ENCODE results near the gene TIAM1.

The TIAM1 gene

DNA sequence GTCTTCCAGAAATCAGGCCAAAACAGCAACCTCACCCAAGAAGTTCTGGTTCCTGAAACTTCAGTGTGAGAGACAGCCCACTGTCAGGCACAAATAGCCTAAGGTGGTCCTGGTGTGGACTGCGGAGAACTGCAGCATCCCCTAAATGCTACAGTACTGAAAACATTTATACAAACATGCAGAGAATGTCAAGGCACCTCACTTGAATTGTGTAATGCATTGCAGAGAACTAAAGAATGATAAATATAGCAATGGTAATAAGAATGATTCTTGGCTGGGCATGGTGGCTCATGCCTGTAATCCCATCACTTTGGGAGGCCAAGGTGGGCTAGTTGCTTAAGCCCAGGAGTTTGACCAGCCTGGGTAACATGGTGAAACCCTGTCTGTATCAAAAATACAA is 138.6 kb downstream of the TIAM1 start:
- H4K12ac ChIP-seq (ENCODE audit: low read depth, low read length): no peak overlapping the region
- H3K79me1 ChIP-seq (ENCODE audit: low read length): peaks cover 2% of the 10 kb centered on the region
- H3K36me3 ChIP-seq (ENCODE audit: control insufficient read depth in 1 of 2, insufficient read depth in 2 of 2, low read length in 2 of 2): peaks cover 2 to 3% of the 10 kb centered on the region in 2 experiments
- peak overlapping the region; percentile 35 for H4K91ac ChIP-seq (ENCODE audit: low read depth, low read length)
- peak overlapping the region; percentile 70 for H3K14ac ChIP-seq (ENCODE audit: low read length)
- H3K9ac ChIP-seq (ENCODE audit: low read length): no peak overlapping the region
- H2BK5ac ChIP-seq (ENCODE audit: low read depth, low read length, poor library complexity): no peak overlapping the region
- peak overlapping the region; percentile 35 for H2AFZ ChIP-seq (ENCODE audit: insufficient read depth, low read length, poor library complexity)
- peaks cover 4 to 6% of the 10 kb centered on the region in 2 experiments for H3K4me1 ChIP-seq (ENCODE audit: control insufficient read depth in 1 of 2, insufficient read depth in 2 of 2, low read length in 2 of 2)
- no peak overlapping the region for H2AK5ac ChIP-seq (ENCODE audit: low read length)
- no peaks in the 10 kb centered on the region for H3K9me3 ChIP-seq (ENCODE audit: insufficient read depth, low read depth, low read length)
- H2BK120ac ChIP-seq (ENCODE audit: insufficient read depth, low read length, poor library complexity): peak overlapping the region; percentile 76
- peak overlapping the region; percentile 89 for H2BK12ac ChIP-seq (ENCODE audit: low read length)
- no peak overlapping the region for H3K23ac ChIP-seq (ENCODE audit: low read length)
- no CpG with 5 or more reads among the region's 1 CpG for WGBS (ENCODE audit: extremely low coverage, insufficient coverage, insufficient read length)
- H3K27me3 ChIP-seq (ENCODE audit: insufficient read depth, low read length): no peaks in the 10 kb centered on the region
- no peaks in the 10 kb centered on the region for H3K79me2 ChIP-seq (ENCODE audit: control insufficient read depth, insufficient read depth, low read length, poor library complexity)
- H3K4ac ChIP-seq (ENCODE audit: low read depth, low read length): no peak overlapping the region
- no peak overlapping the region for H3K4me3 ChIP-seq (ENCODE audit: low read depth, low read length)
- H3K4me2 ChIP-seq (ENCODE audit: low read length): peak overlapping the region; percentile 36
- peak overlapping the region; percentile 35 for H3K18ac ChIP-seq (ENCODE audit: low read length)
- peak overlapping the region; percentile 79 for H3K27ac ChIP-seq (ENCODE audit: low read depth, low read length)
- DNase-seq: peak in 1 of 2 donors; percentile 64
- peak overlapping the region; percentile 48 for H4K8ac ChIP-seq (ENCODE audit: low read depth, low read length)

- WGBS (ENCODE audit: extremely low coverage, insufficient coverage, insufficient read length): no CpG with 5 or more reads among the region's 3 CpGs
- H3K27me3 ChIP-seq (ENCODE audit: insufficient read depth, low read length): no peaks in the 10 kb centered on the region
- no peak overlapping the region for H2BK120ac ChIP-seq (ENCODE audit: insufficient read depth, low read length, poor library complexity)
- no peak overlapping the region for H3K4me2 ChIP-seq (ENCODE audit: low read length)
- H3K4me3 ChIP-seq (ENCODE audit: low read depth, low read length): no peak overlapping the region
- peaks cover 2% of the 10 kb centered on the region for H3K79me1 ChIP-seq (ENCODE audit: low read length)
- peaks cover under 1% of the 10 kb centered on the region in 2 experiments for H3K36me3 ChIP-seq (ENCODE audit: control insufficient read depth in 1 of 2, insufficient read depth in 2 of 2, low read length in 2 of 2)
- peak overlapping the region; percentile 79 for H3K27ac ChIP-seq (ENCODE audit: low read depth, low read length)
- no peak overlapping the region for H3K9ac ChIP-seq (ENCODE audit: low read length)
- H3K4ac ChIP-seq (ENCODE audit: low read depth, low read length): no peak overlapping the region
- no peak overlapping the region for H3K18ac ChIP-seq (ENCODE audit: low read length)
- H4K12ac ChIP-seq (ENCODE audit: low read depth, low read length): no peak overlapping the region
- no peaks in the 10 kb centered on the region for H3K9me3 ChIP-seq (ENCODE audit: insufficient read depth, low read depth, low read length)
- no peak overlapping the region for H2AK5ac ChIP-seq (ENCODE audit: low read length)
- H3K14ac ChIP-seq (ENCODE audit: low read length): no peak overlapping the region
- no peak overlapping the region for H2BK5ac ChIP-seq (ENCODE audit: low read depth, low read length, poor library complexity)
- no peak overlapping the region for H4K91ac ChIP-seq (ENCODE audit: low read depth, low read length)
- no peak overlapping the region for H2BK12ac ChIP-seq (ENCODE audit: low read length)
- H3K4me1 ChIP-seq (ENCODE audit: control insufficient read depth in 1 of 2, insufficient read depth in 2 of 2, low read length in 2 of 2): peaks cover 4 to 6% of the 10 kb centered on the region in 2 experiments
- DNase-seq: peak; percentile 33 to 75
- H2AFZ ChIP-seq (ENCODE audit: insufficient read depth, low read length, poor library complexity): no peak overlapping the region
- no peaks in the 10 kb centered on the region for H3K79me2 ChIP-seq (ENCODE audit: control insufficient read depth, insufficient read depth, low read length, poor library complexity)
- no peak overlapping the region for H4K8ac ChIP-seq (ENCODE audit: low read depth, low read length)
- H3K23ac ChIP-seq (ENCODE audit: low read length): no peak overlapping the region
These were observed 139.3 kb downstream of the TIAM1 start for GRCh38 chr21:31204801-31205200.

DNA sequence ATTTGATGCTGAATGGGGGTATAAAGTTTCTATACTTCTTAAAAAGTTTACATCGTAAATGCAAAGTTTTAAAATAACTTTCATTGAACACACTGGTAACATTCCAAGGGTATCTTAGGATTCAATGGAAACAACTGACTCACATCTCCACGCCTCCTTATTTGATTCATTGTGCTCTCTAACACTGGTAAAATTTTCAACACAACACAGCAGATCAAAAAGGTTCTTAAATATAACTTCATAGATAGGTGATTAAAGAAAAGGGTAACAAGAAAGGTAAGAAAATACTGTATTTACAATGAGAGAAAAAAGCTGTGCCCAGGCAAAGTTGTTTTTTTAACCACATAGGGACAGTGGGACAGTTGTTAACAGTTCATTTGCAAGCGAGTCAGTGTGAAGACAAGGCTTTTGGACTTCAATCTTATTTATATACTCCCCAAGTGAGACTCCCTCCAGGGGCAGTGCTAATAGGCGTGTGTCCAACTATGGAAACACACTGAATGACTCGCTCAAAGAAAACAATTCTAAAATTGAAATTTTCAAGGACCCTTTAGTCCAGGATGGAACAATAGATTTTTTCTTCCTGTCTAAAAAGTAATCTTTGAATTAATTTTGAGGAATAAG is 140.5 kb downstream of the TIAM1 start:
- Histone ChIP-seq H2BK120ac (ENCODE audit: insufficient read depth, low read length, poor library complexity) (no peak overlapping the region), H2BK5ac (ENCODE audit: low read depth, low read length, poor library complexity) (peak overlapping the region; percentile 40), H3K79me2 (ENCODE audit: control insufficient read depth, insufficient read depth, low read length, poor library complexity) (no peaks in the 10 kb centered on the region), H4K8ac (ENCODE audit: low read depth, low read length) (no peak overlapping the region), H3K27ac (ENCODE audit: low read depth, low read length) (peak overlapping the region; percentile 75), H3K4me2 (ENCODE audit: low read length) (no peak overlapping the region), H3K9ac (ENCODE audit: low read length) (no peak overlapping the region), H3K23ac (ENCODE audit: low read length) (no peak overlapping the region), H3K4me1 (ENCODE audit: control insufficient read depth in 1 of 2, insufficient read depth in 2 of 2, low read length in 2 of 2) (peaks cover 4 to 6% of the 10 kb centered on the region in 2 experiments), H4K91ac (ENCODE audit: low read depth, low read length) (no peak overlapping the region), H3K36me3 (ENCODE audit: control insufficient read depth in 1 of 2, insufficient read depth in 2 of 2, low read length in 2 of 2) (no peaks in the 10 kb centered on the region), H3K4me3 (ENCODE audit: low read depth, low read length) (no peak overlapping the region), H3K14ac (ENCODE audit: low read length) (no peak overlapping the region), H2AK5ac (ENCODE audit: low read length) (no peak overlapping the region), H2AFZ (ENCODE audit: insufficient read depth, low read length, poor library complexity) (no peak overlapping the region), H2BK12ac (ENCODE audit: low read length) (no peak overlapping the region), H4K12ac (ENCODE audit: low read depth, low read length) (no peak overlapping the region), H3K79me1 (ENCODE audit: low read length) (peaks cover 2% of the 10 kb centered on the region), H3K27me3 (ENCODE audit: insufficient read depth, low read length) (no peaks in the 10 kb centered on the region), H3K18ac (ENCODE audit: low read length) (no peak overlapping the region), H3K4ac (ENCODE audit: low read depth, low read length) (no peak overlapping the region), H3K9me3 (ENCODE audit: insufficient read depth, low read depth, low read length) (no peaks in the 10 kb centered on the region)
- no peak for DNase-seq
- no CpG with 5 or more reads among the region's 5 CpGs for WGBS (ENCODE audit: extremely low coverage, insufficient coverage, insufficient read length)

- H3K27me3 ChIP-seq (ENCODE audit: insufficient read depth, low read length): no peaks in the 10 kb centered on the region
- WGBS (ENCODE audit: extremely low coverage, insufficient coverage, insufficient read length): no CpG with 5 or more reads among the region's 3 CpGs
- no peak overlapping the region for H3K9ac ChIP-seq (ENCODE audit: low read length)
- H3K4me3 ChIP-seq (ENCODE audit: low read depth, low read length): no peak overlapping the region
- no peak overlapping the region for H2AK5ac ChIP-seq (ENCODE audit: low read length)
- no peak overlapping the region for H2BK120ac ChIP-seq (ENCODE audit: insufficient read depth, low read length, poor library complexity)
- H4K91ac ChIP-seq (ENCODE audit: low read depth, low read length): no peak overlapping the region
- no peaks in the 10 kb centered on the region for H3K79me2 ChIP-seq (ENCODE audit: control insufficient read depth, insufficient read depth, low read length, poor library complexity)
- no peak overlapping the region for H2BK12ac ChIP-seq (ENCODE audit: low read length)
- H2AFZ ChIP-seq (ENCODE audit: insufficient read depth, low read length, poor library complexity): no peak overlapping the region
- no peak overlapping the region for H3K18ac ChIP-seq (ENCODE audit: low read length)
- H3K23ac ChIP-seq (ENCODE audit: low read length): no peak overlapping the region
- peaks cover 4 to 6% of the 10 kb centered on the region in 2 experiments for H3K4me1 ChIP-seq (ENCODE audit: control insufficient read depth in 1 of 2, insufficient read depth in 2 of 2, low read length in 2 of 2)
- no peak overlapping the region for H2BK5ac ChIP-seq (ENCODE audit: low read depth, low read length, poor library complexity)
- peaks cover 2% of the 10 kb centered on the region for H3K79me1 ChIP-seq (ENCODE audit: low read length)
- no peak overlapping the region for H3K27ac ChIP-seq (ENCODE audit: low read depth, low read length)
- no peak overlapping the region for H4K12ac ChIP-seq (ENCODE audit: low read depth, low read length)
- no peak overlapping the region for H3K14ac ChIP-seq (ENCODE audit: low read length)
- peak in 1 of 2 donors; percentile 24 for DNase-seq
- no peaks in the 10 kb centered on the region for H3K9me3 ChIP-seq (ENCODE audit: insufficient read depth, low read depth, low read length)
- H4K8ac ChIP-seq (ENCODE audit: low read depth, low read length): no peak overlapping the region
- H3K36me3 ChIP-seq (ENCODE audit: control insufficient read depth in 1 of 2, insufficient read depth in 2 of 2, low read length in 2 of 2): no peaks in the 10 kb centered on the region
- H3K4ac ChIP-seq (ENCODE audit: low read depth, low read length): no peak overlapping the region
- no peak overlapping the region for H3K4me2 ChIP-seq (ENCODE audit: low read length)
These were observed 142.5 kb downstream of the TIAM1 start for GRCh38 chr21:31201548-31201947.

Measured in trophoblast cell (in vitro differentiated cells and primary cell).